Testis (tissue), 2 donors: ENCODE data around the gene PUM2.

Experiments
- POLR2A ChIP-seq: fragments of 450-650 bp; IDR thresholded peaks from one replicate; pipeline ENCODE4 v1.6.1; 2017; ENCODE audit warnings: antibody characterized with exemption, mild to moderate bottlenecking, moderate library complexity
- TF ChIP-seq, protein P1 (sequence below), 3 experiments: fragments of 450-650 bp in 2 of 3; fragments of 200-600 bp in 1 of 3; sonication (generic) in 1 of 3; IDR thresholded peaks; one replicate each; pipeline ENCODE4 v1.5.1; 2016 to 2019; ENCODE audit warnings: antibody characterized with exemption in 3 of 3, mild to moderate bottlenecking in 2 of 3, moderate library complexity in 1 of 3

DNA sequence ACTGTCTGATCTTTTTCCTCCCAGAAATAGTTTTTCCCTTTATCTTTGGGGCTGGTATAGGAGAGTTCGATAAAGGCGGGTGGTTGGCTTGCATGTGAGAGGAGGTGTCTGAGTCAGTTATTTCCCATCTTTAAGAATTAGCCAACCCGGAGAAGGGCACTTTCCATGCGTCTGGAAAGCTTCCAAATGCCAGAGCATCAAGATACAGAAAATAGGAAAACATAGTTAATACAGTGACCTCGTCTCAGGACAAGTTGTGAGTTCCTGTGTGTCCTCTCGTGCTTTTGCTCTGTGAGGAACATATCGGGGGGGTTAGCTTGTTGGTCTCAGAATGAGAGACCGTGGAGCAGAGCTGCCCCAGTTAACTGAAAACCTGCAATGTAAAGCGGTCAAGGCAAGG is 18.7 kb upstream of the PUM2 start:
- TF ChIP-seq, protein P1, sequence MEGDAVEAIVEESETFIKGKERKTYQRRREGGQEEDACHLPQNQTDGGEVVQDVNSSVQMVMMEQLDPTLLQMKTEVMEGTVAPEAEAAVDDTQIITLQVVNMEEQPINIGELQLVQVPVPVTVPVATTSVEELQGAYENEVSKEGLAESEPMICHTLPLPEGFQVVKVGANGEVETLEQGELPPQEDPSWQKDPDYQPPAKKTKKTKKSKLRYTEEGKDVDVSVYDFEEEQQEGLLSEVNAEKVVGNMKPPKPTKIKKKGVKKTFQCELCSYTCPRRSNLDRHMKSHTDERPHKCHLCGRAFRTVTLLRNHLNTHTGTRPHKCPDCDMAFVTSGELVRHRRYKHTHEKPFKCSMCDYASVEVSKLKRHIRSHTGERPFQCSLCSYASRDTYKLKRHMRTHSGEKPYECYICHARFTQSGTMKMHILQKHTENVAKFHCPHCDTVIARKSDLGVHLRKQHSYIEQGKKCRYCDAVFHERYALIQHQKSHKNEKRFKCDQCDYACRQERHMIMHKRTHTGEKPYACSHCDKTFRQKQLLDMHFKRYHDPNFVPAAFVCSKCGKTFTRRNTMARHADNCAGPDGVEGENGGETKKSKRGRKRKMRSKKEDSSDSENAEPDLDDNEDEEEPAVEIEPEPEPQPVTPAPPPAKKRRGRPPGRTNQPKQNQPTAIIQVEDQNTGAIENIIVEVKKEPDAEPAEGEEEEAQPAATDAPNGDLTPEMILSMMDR (IDR thresholded peaks at IDR 0.05), result no peak
- TF ChIP-seq POLR2A, result no peak
